SJSA1 (cell line): ENCODE data around the gene UPP2. TPM values are rescaled to one million over a fixed set of nuclear protein-coding genes. Genes with fewer than 3 reads are reported as not detected.

ENCODE experiments used
- DNase-seq, 2 experiments: peaks; one replicate each; pipeline ENCODE4 v3.0.0-alpha.2; 2015 to 2020; ENCODE audit warnings: low spot score in 2 of 2, low read depth in 1 of 2
- H3K27ac ChIP-seq: fragments of 250-450 bp; sonication (Bioruptor Pico); 2 replicates; pipeline ENCODE4 v1.5.1; 2020; ENCODE audit warnings: mild to moderate bottlenecking, moderate library complexity
- H3K27me3 ChIP-seq: fragments of 250-450 bp; sonication (Bioruptor Pico); replicated peaks from 2 replicates; pipeline ENCODE4 v1.5.1; 2020; ENCODE audit warnings: mild to moderate bottlenecking, moderate library complexity
- H3K36me3 ChIP-seq: fragments of 250-450 bp; sonication (Bioruptor Pico); 2 replicates; pipeline ENCODE4 v1.5.1; 2020; ENCODE audit warnings: mild to moderate bottlenecking
- H3K4me1 ChIP-seq: fragments of 250-450 bp; sonication (Bioruptor Pico); replicated peaks from 2 replicates; pipeline ENCODE4 v1.6.1; 2021; ENCODE audit warnings: mild to moderate bottlenecking
- H3K4me3 ChIP-seq: fragments of 250-450 bp; sonication (Bioruptor Pico); 2 replicates; pipeline ENCODE4 v1.5.1; 2020; ENCODE audit warnings: mild to moderate bottlenecking
- H3K9me3 ChIP-seq: fragments of 250-450 bp; sonication (Bioruptor Pico); replicated peaks from 2 replicates; pipeline ENCODE4 v1.5.1; 2020; ENCODE audit warnings: mild to moderate bottlenecking
- total RNA-seq: library from RNA; depleted of rRNA; stranded (reverse); fragments of >200 nt; shearing (Covaris generic); gene quantifications from 2 replicates; pipeline ENCODE4 v1.2.3, GENCODE V29; 2014; rRNA removed

Gene UPP2
- total RNA-seq, 1 experiment from 2014 or later = not detected

GRCh38 chr2:158182676-158183295, 81.1 kb downstream of the UPP2 start:
- Histone ChIP-seq H3K27ac (no peak overlapping the region), H3K27me3 (no peaks in the 10 kb centered on the region), H3K4me3 (no peak overlapping the region), H3K36me3 (no peaks in the 10 kb centered on the region), H3K4me1 (no peaks in the 10 kb centered on the region), H3K9me3 (no peaks in the 10 kb centered on the region; the same call in 1 of the 2 replicates)
- DNase-seq = no peak

DNA sequence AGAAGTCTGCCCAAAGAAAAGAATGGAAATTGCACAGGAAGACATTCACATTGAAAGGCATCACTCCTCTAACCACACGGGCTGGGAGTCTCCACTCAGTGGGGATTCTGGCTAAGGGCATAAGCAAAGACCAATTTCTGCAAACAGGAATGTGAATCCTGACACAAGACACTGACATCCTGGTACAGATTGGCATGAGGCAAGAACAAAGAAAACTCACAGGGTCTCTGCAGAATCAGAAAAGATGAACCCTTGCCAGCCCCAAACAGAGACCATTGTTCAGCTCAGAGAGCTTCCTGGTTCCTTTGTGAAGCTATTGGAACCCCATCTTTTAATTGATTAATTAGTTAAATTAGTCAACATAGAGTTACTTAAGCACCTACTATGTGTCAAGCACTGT, 82.3 kb downstream of the UPP2 start:
- Histone ChIP-seq H3K27me3 (no peaks in the 10 kb centered on the region), H3K36me3 (no peaks in the 10 kb centered on the region), H3K4me1 (no peaks in the 10 kb centered on the region), H3K27ac (no peak overlapping the region), H3K4me3 (no peak overlapping the region), H3K9me3 (no peaks in the 10 kb centered on the region; the same call in 1 of the 2 replicates)
- DNase-seq = no peak

DNA sequence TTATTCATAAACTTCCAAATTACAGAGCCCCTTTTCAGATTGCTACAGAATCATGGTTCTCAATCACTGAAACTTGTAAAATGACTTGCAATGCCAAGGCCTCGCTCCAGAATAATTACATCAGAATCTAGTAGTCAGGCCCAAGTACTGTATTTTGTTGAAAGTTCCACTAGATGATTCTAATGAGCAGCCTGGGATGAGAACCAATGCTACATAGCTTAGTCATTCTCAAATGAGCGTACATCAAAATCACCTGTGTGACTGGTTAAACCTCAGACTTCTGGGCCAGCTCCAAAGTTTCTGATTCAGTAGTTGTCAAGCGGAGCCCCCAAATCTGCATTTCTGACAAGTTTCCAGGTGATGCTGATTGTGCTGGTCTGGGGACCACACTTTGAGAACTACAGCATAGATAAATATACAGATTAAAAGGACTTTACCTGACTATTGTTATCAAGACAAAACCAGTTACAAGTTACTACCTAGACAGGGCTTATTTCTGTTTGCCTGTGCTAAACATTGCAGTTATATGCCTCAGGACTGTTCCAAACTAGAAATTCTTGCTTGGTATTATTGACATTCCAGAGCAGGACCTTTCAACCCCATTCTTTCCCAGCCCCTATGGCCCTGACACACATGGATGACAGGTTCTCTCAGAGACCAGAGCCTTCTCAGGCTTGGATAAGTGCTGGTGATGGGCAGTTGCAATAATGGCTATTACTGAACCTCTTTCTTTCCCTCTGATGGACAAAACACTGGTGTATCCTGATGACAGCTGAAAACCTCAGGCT, 83.1 kb downstream of the UPP2 start:
- H3K27ac ChIP-seq = no peak overlapping the region
- H3K36me3 ChIP-seq = no peaks in the 10 kb centered on the region
- H3K9me3 ChIP-seq = no peaks in the 10 kb centered on the region; the same call in 1 of the 2 replicates
- H3K4me1 ChIP-seq = no peaks in the 10 kb centered on the region
- no peaks in the 10 kb centered on the region for H3K27me3 ChIP-seq
- H3K4me3 ChIP-seq = no peak overlapping the region
- no peak for DNase-seq

Other genes with a start within 250 kb of the UPP2 start
- gene ACVR1, start 225.5 kb upstream of the UPP2 start, total RNA-seq = 12.2 and 16.6 TPM in 2 replicates